Thymus (tissue), 11 donors: Measurements from ENCODE around the gene CHEK2. TPM values are rescaled to one million over a fixed set of nuclear protein-coding genes. Genes with fewer than 3 reads are reported as not detected.
A peak's percentile ranks its signal among the peaks of the same experiment; 100 is the strongest.
"Not testable (repeated sequence)": the region's sequence is repeated elsewhere in the genome, so short reads cannot be mapped to it uniquely, and the experiment has no call there.

ENCODE experiments used
- DNase-seq, 9 donors: peaks; one replicate each; pipeline ENCODE4 v3.0.0-alpha.2; 2013; ENCODE audit warnings: low spot score in 9 of 9, low read depth in 6 of 9, missing footprints in 1 of 9
- H3K27ac ChIP-seq, 2 donors: one replicate each; pipeline ENCODE4 v1.5.1; 2013; ENCODE audit warnings: control low read depth in 1 of 2, low read depth in 1 of 2, low read length in 1 of 2, mild to moderate bottlenecking in 1 of 2, moderate library complexity in 1 of 2
- H3K27me3 ChIP-seq, 2 donors: one replicate each; pipeline ENCODE4 v1.5.1; 2013; ENCODE audit warnings: low read length in 1 of 2; ENCODE audit not compliant: control insufficient read depth in 2 of 2, insufficient read depth in 1 of 2
- H3K36me3 ChIP-seq, 2 donors: one replicate each; pipeline ENCODE4 v1.5.1; 2013; ENCODE audit warnings: low read length in 1 of 2, mild to moderate bottlenecking in 1 of 2, moderate library complexity in 1 of 2; ENCODE audit not compliant: control insufficient read depth in 2 of 2, insufficient read depth in 2 of 2
- H3K4me1 ChIP-seq, 2 donors: one replicate each; pipeline ENCODE4 v1.5.1; 2013; ENCODE audit warnings: low read length in 2 of 2; ENCODE audit not compliant: control insufficient read depth in 2 of 2, insufficient read depth in 2 of 2
- H3K4me3 ChIP-seq, 2 donors: one replicate each; pipeline ENCODE4 v1.5.1; 2013; ENCODE audit warnings: low read length in 2 of 2, control low read depth in 1 of 2, mild to moderate bottlenecking in 1 of 2
- H3K9me3 ChIP-seq, 2 donors: one replicate each; pipeline ENCODE4 v1.5.1; 2013; ENCODE audit warnings: low read length in 1 of 2, mild to moderate bottlenecking in 1 of 2; ENCODE audit not compliant: control insufficient read depth in 2 of 2, insufficient read depth in 1 of 2
- WGBS: extraction: QIAGEN DNeasy Blood & Tissue Kit; methylation state at CpG from one replicate; pipeline ENCODE4 v1.1.7; 2013; 5-methylcytosine and 5-hydroxymethylcytosine counted together
- polyA plus RNA-seq: library from polyadenylated mRNA; stranded (reverse); fragments of 200-250 nt; gene quantifications from one replicate; pipeline ENCODE4 v1.2.3, GENCODE V29; 2013
- total RNA-seq: library from RNA; stranded (reverse); fragments of 120-200 nt; gene quantifications from one replicate; pipeline ENCODE4 v1.2.4, GENCODE V29; 2013
- donor health status: healthy.

Gene CHEK2
- total and polyA plus RNA-seq, 2 donors, result 17.0 to 30.8 TPM

GRCh38 chr22:28773461-28773867, 31.8 kb upstream of the CHEK2 start:
- Histone ChIP-seq H3K27me3 (no peaks in the 10 kb centered on the region), H3K4me3 (peak overlapping the region; percentile 91 to 97), H3K36me3 (peaks cover 10 to 21% of the 10 kb centered on the region in 2 donors), H3K27ac (peak overlapping the region; percentile 85 to 93), H3K4me1 (peaks cover 8 to 9% of the 10 kb centered on the region in 2 donors), H3K9me3 (peaks cover 0 to 3% of the 10 kb centered on the region in 2 donors)
- peak in 2 of 9 donors; percentile 36 to 50 for DNase-seq
- 4% methylated on average over 10 of the region's 10 CpGs for WGBS

GRCh38 chr22:28772633-28773460, 31.2 kb upstream of the CHEK2 start, which contains the start of gene CCDC117:
Gene CCDC117, plus strand, starts transcription at chr22:28772695. Its CDS starts 155 bp downstream, at chr22:28772850.
- peak; percentile 91 to 98 (median 95) for DNase-seq
- Histone ChIP-seq H3K27me3 (no peaks in the 10 kb centered on the region), H3K36me3 (peaks cover 8 to 15% of the 10 kb centered on the region in 2 donors), H3K4me1 (peaks cover 8 to 9% of the 10 kb centered on the region in 2 donors), H3K4me3 (peak within 1 kb of the TSS; percentile 91 to 97), H3K9me3 (peaks cover 0 to 3% of the 10 kb centered on the region in 2 donors), H3K27ac (peak within 1 kb of the TSS; percentile 85 to 93)
- WGBS, result under 1% methylated on average over 92 of the region's 92 CpGs

GRCh38 chr22:28771195-28771791, 29.7 kb upstream of the CHEK2 start:
- Histone ChIP-seq H3K27ac (peak overlapping the region in 1 of 2 donors; percentile 26), H3K4me3 (no peak overlapping the region)

GRCh38 chr22:28769394-28770085, 27.9 kb upstream of the CHEK2 start:
- no peak overlapping the region for H3K4me3 ChIP-seq
- H3K27ac ChIP-seq, result no peak overlapping the region
- peaks cover 6 to 8% of the 10 kb centered on the region in 2 donors for H3K4me1 ChIP-seq
- 97% methylated on average over 14 of the region's 14 CpGs for WGBS
- DNase-seq, result no peak
- peaks cover 0 to 3% of the 10 kb centered on the region in 2 donors for H3K9me3 ChIP-seq
- no peaks in the 10 kb centered on the region for H3K36me3 ChIP-seq
- H3K27me3 ChIP-seq, result no peaks in the 10 kb centered on the region

More at GRCh38 chr22:28771195-28771791, 29.7 kb upstream of the CHEK2 start:
- Histone ChIP-seq H3K27me3 (no peaks in the 10 kb centered on the region), H3K9me3 (peaks cover 0 to 3% of the 10 kb centered on the region in 2 donors), H3K4me1 (peaks cover 8 to 9% of the 10 kb centered on the region in 2 donors), H3K36me3 (peaks cover 5 to 7% of the 10 kb centered on the region in 2 donors)
- 93% methylated on average over 5 of the region's 5 CpGs for WGBS
- no peak for DNase-seq

GRCh38 chr22:28768701-28769393, 27.2 kb upstream of the CHEK2 start:
- Histone ChIP-seq H3K4me1 (peaks cover 1 to 6% of the 10 kb centered on the region in 2 donors), H3K36me3 (no peaks in the 10 kb centered on the region), H3K9me3 (peaks cover 0 to 3% of the 10 kb centered on the region in 2 donors), H3K27ac (no peak overlapping the region), H3K4me3 (no peak overlapping the region), H3K27me3 (no peaks in the 10 kb centered on the region)
- no peak for DNase-seq
- 97% methylated on average over 6 of the region's 6 CpGs for WGBS

- Histone ChIP-seq H3K36me3 (no peaks in the 10 kb centered on the region), H3K27me3 (no peaks in the 10 kb centered on the region), H3K4me3 (no peak overlapping the region), H3K27ac (no peak overlapping the region), H3K4me1 (no peaks in the 10 kb centered on the region), H3K9me3 (peaks cover 0 to 3% of the 10 kb centered on the region in 2 donors)
- WGBS, result 98% methylated on average over 3 of the region's 3 CpGs
- DNase-seq, result no peak
Measured at GRCh38 chr22:28766628-28767027, 25.0 kb upstream of the CHEK2 start.

GRCh38 chr22:28762000-28762399, 20.4 kb upstream of the CHEK2 start:
- H3K4me1 ChIP-seq, H3K36me3 ChIP-seq, H3K9me3 ChIP-seq, H3K27ac ChIP-seq, H3K27me3 ChIP-seq, DNase-seq, H3K4me3 ChIP-seq: not testable (repeated sequence)
- WGBS, result 96% methylated on average over 4 of the region's 4 CpGs

- no peak overlapping the region for H3K27ac ChIP-seq
- H3K9me3 ChIP-seq, result no peaks in the 10 kb centered on the region
- no peak overlapping the region for H3K4me3 ChIP-seq
- peaks cover 0 to 2% of the 10 kb centered on the region in 2 donors for H3K4me1 ChIP-seq
- WGBS, result 97% methylated on average over 10 of the region's 10 CpGs
- H3K36me3 ChIP-seq, result no peaks in the 10 kb centered on the region
- DNase-seq, result no peak
- no peaks in the 10 kb centered on the region for H3K27me3 ChIP-seq
Measured at GRCh38 chr22:28761449-28761755, 19.8 kb upstream of the CHEK2 start.
